ENCODE data around the gene B3GLCT.

- no peak for TF ChIP-seq MTA3 (IDR thresholded peaks at IDR 0.05; ENCODE audit: borderline replicate concordance, low read length)
- TF ChIP-seq SIN3A (IDR thresholded peaks at IDR 0.05; ENCODE audit: low read depth, low read length), result no peak
These were observed 147.1 kb downstream of the B3GLCT start for GRCh38 chr13:31346891-31347290.
